Keratinocyte (primary cell): Measurements from ENCODE around the gene SLC23A1.

Experiments used
- EZH2 ChIP-seq: IDR thresholded peaks from one replicate; pipeline ENCODE4 v1.6.1; 2012; ENCODE audit warnings: inconsistent platforms, mild to moderate bottlenecking, low read length, moderate library complexity
- TF ChIP-seq, protein P1 (sequence below), 3 experiments: IDR thresholded peaks in 1 of 3; conservative IDR thresholded peaks in 1 of 3; optimal IDR thresholded peaks in 1 of 3; 2 replicates in 2 of 3; 3 replicates in 1 of 3; pipeline versions ENCODE3 to v1.5.1; 2011; ENCODE audit warnings: low read length in 3 of 3, mild to moderate bottlenecking in 3 of 3, moderate library complexity in 2 of 3, control low read depth in 1 of 3, inconsistent platforms in 1 of 3; ENCODE audit not compliant: insufficient read depth in 2 of 3; ENCODE audit errors: extremely low read depth in 1 of 3

DNA sequence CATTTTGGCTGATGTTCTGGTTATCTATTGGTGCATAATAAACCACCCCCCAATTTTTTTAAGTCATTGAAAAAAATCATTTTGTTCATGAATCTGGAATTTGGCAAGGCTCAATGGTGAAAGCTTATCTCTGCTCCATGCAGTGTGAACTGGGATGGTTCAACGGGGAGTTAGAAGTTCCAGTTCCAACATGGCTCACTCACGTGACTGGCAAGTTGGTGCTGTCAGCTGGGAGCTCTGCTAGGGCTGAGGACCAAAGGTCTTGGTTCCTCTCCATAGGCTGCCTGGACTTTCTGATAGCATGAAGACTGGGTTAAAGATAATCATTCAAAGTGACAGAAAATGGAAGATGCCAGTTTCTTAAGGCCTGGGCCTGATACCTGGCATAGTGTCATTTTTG, 23.9 kb upstream of the SLC23A1 start:
- TF ChIP-seq, protein P1, sequence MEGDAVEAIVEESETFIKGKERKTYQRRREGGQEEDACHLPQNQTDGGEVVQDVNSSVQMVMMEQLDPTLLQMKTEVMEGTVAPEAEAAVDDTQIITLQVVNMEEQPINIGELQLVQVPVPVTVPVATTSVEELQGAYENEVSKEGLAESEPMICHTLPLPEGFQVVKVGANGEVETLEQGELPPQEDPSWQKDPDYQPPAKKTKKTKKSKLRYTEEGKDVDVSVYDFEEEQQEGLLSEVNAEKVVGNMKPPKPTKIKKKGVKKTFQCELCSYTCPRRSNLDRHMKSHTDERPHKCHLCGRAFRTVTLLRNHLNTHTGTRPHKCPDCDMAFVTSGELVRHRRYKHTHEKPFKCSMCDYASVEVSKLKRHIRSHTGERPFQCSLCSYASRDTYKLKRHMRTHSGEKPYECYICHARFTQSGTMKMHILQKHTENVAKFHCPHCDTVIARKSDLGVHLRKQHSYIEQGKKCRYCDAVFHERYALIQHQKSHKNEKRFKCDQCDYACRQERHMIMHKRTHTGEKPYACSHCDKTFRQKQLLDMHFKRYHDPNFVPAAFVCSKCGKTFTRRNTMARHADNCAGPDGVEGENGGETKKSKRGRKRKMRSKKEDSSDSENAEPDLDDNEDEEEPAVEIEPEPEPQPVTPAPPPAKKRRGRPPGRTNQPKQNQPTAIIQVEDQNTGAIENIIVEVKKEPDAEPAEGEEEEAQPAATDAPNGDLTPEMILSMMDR (optimal IDR thresholded peaks at IDR 0.05 in 1 of 3, IDR thresholded peaks at IDR 0.05 in 1 of 3, conservative IDR thresholded peaks at IDR 0.05 in 1 of 3; ENCODE audit: extremely low read depth in 1 of 3, insufficient read depth in 2 of 3, low read length in 3 of 3): no peak
- TF ChIP-seq EZH2: no peak
